CD4-positive, alpha-beta T cell treated with Interleukin-10 for 1 hour (primary cell): Measurements from ENCODE around the gene DPT.

Source experiments
- DNase-seq: peaks from one replicate; pipeline ENCODE4 v3.0.0-alpha.2; 2020

Gene DPT

DNA sequence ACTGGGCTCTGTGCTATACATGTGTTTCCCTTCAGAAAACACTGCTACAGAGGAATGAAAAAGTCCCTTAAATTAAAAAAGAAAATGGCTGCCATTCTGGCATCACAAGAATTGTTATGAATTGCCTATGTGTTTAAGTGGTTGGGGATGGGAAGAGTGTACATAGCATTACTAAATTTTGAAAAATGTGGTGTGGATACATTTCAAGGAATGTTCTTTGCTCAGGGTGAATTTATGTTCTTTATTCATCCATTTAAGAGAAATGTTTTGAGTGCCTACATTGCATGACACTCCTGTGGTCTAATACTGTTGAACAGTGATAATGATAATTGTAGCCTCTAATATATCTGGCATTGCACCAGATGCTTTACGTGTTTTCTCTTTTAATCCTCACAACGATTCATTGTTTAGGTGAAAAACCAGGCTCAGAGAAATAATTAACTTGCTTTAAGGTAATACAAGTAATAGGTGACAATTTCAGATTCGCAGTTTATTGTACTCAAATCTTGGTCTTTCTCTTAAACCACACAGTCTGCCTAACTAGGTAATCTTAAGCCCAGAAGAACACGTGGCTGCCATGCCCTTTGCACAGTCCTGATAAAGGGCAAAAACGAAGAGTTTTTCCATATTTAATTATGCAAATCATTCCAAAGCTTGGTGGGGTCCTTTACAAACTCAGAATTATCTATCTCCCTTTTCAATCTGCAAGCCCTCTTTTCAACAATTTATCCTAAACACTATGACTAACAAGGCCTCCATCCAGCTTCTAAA, 31.5 kb downstream of the DPT start:
- no peak for DNase-seq

DNA sequence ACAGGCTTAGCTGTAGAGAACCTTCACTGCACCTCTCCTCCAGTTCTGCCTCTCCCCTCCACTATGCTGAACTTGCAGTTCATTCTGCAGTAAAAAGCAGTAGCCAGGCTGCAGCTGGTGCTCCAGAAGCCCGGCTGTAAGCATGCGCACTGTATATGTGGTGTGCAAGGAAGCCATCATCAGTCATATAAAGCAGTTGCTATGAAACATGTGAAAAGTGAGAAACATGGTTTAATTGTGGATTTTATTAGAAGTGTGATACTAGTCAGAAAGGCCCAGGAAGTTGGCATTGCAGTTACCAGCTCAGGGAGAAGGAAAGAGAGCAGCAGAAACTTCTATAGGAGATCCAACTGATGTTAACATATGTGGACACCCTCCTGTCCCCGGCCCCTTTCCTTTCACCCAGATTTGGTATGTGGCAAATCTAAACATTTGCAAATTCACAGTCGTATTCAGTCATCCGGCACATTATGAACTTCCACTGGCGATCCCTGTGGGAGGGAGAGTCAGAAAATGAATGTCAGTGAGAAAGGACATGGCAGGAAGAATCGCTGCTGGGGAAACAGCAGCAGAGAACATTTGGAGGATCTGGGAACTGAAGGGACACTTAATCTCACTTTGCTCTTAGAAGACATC, 32.8 kb downstream of the DPT start:
- no peak for DNase-seq

DNA sequence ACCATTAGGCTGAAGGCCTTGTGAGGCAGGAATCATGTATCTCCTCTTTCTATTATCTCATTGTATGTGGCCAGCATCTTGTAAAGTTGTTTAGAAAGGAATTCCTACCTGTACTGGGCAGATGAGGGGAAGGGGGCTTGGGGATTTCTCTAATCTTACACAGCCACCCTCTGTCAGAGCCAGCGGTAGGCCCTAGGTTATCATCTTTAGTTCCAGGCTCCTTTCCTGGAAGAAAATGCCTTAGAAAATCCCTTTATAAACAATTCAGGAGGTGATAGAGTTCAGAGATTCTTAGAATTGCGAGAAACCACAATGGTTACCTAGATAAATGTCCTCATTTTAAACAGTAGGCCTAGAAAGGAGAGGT, 35.2 kb downstream of the DPT start:
- DNase-seq = no peak

DNA sequence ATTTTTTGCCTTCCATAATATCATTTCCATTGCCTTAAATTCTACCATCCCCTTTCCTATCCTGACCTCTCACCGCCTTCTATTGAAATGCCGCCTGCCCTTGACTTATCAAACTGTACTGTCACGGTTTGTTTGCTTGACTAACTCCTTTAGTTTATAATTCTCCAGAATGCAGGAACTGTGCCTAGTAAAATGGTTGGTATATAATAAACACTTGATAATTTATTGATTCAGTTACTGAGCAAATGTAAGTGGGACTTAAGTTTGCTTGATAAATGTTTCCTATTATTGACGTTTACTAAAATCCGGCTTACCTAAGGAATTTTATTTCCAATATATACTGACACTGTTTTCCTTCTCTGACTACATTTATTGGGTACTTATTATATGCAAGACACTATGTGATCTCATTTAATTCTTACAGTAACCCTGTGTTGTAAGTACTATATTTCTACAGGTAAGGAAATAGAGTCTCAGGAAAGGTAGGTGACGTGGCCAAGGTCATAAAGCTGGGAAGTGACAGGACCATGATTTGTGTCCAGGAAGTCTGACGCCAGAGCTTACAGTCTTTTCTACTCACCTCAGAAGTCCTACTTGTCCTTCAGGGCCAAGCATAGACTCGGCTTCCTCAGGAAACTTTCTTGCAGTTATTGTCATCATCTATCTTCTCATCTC, 35.7 kb downstream of the DPT start:
- no peak for DNase-seq

DNA sequence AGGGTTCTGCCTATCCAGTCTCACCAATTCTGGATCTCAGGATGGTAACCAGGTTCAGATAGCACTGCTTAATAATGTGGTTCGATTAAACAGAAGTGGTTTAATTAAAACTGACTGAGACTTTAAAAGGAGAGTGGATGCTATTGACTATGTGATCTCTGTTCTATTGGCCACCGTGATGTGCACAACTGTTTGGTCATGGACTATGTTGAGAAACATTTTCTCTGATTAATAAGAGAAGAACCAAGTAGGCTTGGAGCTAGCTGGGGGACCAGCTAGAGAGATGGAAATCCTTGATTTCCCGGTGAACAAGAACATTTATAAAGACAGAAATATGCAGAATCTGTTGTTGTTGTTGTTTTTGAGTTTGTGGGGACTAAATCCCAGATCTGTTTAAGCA, 36.5 kb downstream of the DPT start:
- DNase-seq = no peak

DNA sequence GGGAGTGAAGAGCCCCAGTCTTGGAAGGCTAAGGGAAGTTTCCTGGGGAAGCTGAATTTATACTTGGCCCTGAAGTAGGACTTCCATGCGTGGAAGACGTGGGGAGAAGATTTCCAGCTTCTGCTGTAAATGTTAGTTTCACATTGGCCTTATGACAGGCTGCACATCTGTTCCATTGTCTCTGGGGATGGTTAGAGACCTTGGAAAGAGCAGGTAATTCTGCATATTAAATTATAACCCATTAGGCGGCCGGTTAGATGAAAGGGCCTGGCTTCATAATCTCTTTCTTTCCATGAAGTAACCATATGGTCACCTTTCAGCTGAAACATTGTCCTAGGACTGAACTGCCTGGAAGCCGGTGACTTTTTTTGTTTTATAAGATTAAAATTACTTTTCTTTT, 37.5 kb downstream of the DPT start:
- no peak for DNase-seq

DNA sequence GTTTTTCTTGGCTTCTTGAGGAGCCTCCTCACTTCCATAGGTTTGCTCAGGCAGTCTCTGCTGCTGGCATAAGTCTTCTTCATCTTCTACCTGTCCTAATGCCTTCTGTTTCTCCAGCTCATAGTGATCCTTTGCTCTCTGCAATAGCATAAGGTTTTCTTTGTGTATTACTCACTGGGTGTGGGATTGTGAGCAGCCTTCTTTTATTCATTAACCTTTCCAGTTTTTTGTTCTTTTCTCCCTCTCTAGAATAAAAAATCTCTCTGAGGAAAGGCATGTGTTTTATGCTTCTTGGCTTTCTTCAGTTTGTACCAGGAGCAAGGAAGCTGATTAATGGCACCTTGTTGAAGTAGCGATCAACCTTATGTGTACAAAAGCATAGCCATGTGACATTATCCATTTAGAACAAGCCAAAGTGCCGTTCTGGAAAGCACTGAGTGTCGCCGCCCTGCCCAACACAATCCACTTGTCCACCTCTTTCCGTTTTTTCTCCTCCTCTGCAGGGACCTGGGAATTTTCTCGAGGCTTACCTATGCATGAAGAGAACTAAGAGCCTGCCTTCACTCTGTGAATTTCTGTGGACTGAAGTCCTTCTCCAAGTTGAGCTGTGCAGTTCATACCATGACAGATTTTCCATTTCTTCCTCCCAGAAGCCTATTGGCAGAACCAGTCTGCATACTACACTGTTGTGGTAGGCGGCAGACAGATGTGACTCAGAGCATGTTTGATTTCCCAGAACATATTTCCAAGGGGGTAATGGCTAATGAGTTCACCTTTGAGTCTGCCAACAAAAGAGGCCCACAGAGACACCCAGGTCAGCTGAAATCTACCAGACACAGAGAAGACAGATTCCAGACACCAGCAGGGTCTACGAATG, 39.0 kb downstream of the DPT start:
- no peak for DNase-seq

DNA sequence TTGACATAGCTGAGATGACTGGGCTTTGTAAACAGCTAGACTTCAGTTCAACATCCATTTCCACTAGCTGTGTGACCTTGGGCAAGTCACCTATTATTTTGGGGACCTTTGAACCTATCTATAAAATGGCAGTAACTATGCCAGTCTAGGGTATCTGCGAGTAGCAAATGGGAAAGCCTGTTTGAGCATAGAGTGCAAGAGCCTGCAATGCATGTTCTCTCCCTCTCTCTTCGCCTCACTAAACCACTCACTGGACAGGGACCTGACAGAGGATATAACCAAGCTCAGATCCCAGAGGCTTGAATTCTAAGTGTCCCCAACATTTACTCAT, 39.7 kb downstream of the DPT start:
- DNase-seq = no peak

DNA sequence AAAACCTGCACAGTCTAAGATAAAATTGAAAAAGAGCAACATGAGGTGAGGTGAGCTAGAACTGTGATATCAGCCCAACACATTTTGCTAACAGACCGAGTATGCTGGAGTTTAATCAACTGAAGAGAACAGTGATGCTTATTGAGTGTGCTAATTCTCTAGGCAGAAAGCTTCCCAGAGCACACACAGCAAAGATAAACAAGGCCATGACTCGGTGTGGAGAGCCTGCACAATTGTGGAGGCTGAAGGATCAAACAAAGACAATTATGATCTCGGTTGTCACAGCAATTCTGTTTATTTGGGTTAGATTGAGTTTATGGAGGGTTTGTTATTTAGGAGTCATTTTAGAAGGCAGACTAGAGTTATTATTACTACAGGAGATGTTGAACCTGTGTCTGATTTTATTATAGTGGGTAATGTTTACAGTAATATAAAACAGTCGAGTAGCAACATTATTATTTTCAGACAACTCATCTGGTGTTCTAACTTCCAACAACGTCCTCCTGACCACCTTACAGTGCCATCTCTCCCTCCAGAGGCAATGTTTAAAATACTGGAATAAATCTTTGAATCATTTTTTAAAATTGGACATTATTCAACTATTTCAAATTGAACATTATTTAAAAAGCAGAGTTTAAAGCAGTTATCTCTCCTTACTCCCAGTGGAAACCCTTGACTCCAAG, 40.2 kb downstream of the DPT start:
- DNase-seq = no peak

DNA sequence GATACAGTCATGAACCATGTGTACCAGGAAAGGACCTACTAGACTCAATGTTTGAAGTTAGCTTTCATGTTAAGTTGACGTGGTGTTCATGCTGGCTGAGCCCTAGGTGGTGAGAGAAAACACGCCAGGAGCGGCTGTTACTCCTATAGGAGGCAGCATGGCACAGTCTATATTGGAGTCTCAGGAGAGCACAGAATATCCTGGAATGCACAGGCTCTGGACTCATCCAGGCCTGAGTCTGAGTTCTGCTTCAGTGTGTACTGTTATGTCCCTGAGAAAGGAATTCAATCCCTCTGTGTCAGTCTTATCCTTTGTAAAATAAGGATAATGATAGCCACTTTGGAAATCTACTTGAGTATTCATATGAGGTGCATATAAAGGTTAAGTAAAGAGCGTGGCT, 41.2 kb downstream of the DPT start:
- DNase-seq = no peak

DNA sequence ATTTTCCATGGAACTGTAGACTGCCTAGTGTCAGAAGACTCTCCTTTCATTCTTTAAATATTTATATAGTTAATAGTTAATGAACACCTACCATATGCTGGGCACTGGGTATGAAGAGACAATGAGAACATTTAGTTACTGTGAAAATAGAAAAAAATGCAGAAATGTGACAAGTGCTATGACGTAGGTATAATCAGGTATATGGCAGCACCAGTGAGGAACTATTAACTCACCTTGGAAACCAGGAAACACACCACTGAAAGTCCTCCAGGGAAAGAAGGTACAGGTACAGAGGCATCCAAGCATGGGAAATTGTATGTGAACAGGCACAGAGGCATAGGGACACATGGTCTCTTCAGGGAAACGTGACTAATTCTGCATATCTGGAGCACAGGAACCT, 42.3 kb downstream of the DPT start:
- DNase-seq = no peak

DNA sequence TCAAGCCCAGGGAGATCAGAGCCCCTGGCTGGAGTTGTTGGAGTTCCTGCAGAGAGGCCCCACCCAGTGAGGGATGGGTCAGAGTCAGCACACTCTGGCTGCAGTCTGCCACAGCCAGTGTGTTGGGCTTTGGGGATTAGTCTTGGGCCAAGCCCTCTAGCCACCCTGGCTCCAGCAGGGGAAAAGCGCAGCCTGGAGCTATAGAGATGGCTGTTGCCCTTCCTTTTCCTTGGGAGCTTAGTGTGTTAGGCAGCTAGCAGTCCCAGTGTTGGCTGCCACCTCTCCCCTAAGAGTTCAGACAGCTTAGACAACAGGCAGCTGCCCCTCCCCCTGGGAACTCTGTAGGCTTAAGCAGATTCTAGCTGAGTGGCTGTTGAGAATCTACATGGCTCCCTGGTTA, 45.1 kb downstream of the DPT start:
- DNase-seq = no peak

DNA sequence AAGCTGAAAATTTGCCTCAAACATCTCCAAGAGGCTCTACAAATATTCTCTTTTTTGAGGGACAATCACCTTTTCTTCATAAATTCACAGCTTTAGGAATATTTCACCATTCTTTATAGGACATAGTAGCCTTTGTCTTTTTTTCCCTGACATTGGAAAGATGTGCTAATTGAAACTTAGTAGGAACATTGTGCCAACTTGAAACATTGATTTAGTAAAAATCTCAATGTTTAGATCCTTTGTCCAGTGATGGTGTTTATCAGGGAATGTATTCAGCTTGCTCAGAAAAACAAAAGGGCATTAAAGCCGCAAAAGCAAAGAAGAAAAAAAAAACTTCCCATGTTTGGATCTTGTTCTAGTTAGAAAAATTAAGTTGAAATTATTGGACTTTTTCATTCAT, 52.1 kb downstream of the DPT start:
- no peak for DNase-seq

DNA sequence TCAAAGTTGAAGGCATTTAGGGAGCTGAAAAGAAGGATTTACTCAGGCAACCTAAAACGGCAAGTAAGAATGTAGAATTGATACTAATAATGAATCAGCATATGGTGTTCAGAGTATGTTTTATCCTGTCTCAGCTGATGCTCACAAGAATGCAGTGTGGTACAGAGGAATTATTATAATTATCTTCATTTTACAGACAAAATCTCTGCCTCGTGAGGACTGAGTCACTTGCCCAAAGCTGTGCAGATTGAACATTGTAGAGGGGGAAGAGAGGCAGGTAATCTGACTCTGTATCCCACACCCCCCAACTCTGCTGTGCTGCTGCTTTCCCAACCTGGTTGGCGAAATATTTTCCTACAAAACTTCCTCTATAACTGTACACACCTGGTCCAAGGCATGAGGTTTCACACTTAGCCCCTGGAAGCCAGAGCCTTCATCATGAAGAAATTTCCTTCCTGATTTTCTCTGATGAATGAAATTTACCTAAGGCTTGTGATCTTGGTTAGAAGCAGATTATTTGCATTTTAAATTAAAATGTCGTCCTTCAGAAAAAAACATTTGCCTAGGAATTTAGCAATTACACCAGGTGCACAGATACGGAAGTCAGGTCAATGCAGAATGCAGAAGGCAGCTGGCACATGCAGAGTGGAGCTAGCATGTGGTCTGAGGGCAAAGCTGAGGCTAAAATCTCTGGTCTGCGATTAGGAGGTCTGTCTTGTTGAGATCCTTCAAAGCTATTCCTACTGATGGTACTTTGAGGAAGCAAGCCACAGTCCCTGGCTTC, 52.8 kb downstream of the DPT start:
- no peak for DNase-seq

DNA sequence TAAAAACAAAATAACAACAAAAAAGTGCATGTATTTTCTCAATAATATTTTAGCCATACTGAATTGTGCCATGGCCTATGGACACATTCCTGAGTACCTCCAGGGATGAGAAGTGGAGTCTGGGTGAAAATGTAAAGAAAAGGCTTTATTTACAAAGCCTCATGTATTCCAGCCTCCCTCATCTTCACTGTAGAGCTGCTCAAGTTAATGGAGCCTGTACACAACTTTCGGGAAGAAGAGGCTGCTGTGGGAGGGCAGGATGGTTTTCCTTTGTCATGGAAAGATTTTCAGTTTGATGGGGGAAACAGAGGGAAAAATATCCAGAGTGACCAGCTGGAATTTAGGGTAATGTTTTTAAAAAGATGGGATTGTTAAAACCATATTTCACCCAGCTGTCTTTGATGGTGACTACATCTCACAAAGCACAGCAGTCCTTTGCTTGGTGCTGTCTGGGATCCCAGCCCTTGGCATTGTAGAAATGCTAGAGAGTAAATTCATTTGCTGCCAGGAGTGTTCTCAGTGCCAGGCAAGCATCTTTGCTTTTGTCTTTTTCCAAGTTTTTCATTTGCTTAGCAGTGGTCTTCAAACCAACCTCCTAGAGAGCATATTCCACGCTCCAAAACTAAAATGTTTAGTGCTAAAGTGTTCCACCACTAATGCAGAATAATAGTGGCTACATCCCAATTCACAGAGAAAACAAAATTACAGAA, 54.9 kb downstream of the DPT start:
- DNase-seq = no peak

DNA sequence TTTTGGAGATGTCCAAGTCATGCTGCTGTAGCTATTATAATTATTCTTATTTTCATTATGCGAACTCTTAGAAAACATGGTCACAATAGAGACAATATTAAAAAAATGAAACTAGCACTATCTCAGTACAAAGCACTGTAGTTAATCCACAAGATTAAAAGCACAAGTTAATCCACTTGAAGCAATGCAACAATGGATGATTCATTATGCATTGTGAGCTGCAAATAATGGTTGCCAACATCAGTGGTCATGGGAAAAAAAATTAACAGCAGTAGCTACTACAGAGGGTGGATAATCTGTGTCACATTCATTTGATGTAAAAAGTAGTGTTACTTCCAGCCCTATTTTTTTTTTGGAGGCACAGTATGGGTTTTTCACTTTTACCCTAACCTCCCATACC, 56.7 kb downstream of the DPT start:
- no peak for DNase-seq

DNA sequence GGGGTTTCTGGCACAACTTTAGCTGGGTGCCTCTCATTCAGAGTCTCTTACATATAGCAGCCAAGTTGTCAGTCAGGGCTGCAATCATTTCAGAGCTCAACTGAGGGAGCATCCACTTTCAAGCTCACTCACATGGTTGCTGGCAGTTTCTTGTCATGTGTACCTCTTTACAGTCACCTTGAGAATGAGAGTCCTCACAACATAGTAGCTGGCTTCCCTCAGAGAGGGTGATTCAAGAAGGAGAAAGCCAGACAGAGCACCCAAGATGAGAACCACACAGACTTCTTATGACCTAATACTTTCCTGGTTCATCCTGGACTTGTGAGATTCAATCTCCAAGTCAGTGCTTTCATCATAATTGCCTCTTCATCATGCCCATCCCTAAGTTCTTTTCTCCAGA, 57.2 kb downstream of the DPT start:
- DNase-seq = no peak

DNA sequence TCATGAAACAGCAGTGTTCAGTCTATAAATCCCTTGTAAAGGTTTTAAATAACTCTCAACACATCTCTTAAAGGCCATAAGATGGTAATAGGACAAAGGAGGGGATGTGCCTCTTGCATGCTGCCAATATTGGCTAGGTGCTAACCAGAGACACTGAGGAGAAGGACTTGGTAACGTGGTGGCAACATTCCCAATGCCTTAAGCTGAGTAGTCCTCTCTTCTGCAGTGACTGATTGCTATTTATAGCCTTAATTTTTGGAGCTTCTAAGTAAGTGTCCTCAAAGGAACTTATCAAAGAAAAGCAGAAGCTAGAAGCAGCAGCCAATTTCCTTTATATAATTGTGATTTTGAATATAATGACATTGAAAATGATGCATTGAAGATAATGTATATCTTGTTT, 63.0 kb downstream of the DPT start:
- no peak for DNase-seq

DNA sequence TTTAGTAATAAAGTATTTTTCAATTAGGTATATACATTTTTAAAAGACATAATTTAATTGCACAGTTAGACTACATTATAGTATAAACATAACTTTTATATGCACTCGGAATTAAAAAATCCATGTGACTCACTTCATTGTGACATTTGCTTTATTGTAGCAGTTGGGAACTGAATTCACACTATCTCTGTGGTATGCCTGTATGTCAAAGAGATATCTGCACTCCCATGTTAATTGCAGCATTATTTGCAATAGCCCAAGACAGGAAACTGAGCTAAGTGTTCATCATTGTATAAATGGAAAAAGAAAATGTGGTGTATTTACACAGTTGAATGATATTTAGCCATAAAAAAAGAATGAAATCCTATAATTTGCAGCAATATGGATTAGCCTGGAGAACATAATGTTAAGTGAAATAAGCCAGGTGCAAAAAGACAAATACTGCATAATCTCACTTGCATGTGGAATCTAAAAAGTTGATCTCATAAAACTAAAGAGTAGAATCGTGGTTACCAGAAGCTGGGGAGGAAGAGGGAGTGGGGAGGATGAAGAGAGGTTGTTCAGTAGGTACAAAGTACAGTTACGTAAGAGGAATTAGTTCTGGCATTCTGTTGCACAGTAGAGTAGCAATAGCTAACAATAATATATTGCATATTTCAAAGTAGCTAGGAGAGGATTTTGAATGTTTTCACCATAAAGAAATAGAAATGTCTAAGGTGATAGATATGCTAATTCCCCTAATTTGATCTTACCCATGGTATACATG, 64.8 kb downstream of the DPT start:
- DNase-seq = no peak

DNA sequence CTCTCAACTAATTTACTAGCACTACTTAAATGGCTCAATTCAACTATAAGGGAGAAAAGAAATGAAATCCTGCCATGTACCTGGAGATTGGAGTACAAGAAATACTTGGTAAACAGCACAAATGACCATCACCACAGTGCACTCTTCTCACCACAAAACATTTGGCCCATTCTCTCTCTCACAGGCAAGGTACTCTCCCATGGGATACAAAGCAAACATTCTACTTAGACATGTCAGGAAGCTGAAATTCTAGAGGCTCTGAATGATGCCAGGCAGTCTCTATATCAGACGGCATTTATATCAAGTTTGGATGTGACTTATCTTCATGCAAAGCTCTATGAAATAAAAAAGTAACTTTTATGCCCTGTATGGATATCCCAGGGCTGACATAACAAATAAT, 72.5 kb downstream of the DPT start:
- DNase-seq = no peak
